Tibial artery (tissue), 4 donors: ENCODE measurements around the gene GPHA2.
A peak's percentile ranks its signal among the peaks of the same experiment; 100 is the strongest.

Source experiments
- DNase-seq, 2 donors: peaks; one replicate each; pipeline ENCODE4 v3.0.0-alpha.2; 2019
- H3K27ac ChIP-seq, 2 donors: fragments of 200-600 bp; sonication (generic) in 1 of 2; 1 replicate in 1 of 2; 2 replicates in 1 of 2; pipeline ENCODE4 v1.5.1; 2018 to 2019; ENCODE audit warnings: mild to moderate bottlenecking in 1 of 2
- H3K27me3 ChIP-seq, 2 donors: fragments of 200-600 bp; sonication (generic) in 1 of 2; one replicate each; pipeline versions ENCODE4 v1.5.1 to v1.6.0; 2016 to 2019
- H3K36me3 ChIP-seq, 3 donors: fragments of 200-600 bp; sonication (generic) in 2 of 3; one replicate each; pipeline ENCODE4 v1.5.1; 2016 to 2019; ENCODE audit warnings: mild to moderate bottlenecking in 2 of 3
- H3K4me1 ChIP-seq, 4 donors: fragments of 200-600 bp; sonication (generic) in 2 of 4; 1 replicate in 3 of 4; 2 replicates in 1 of 4; pipeline ENCODE4 v1.5.1; 2016 to 2019
- H3K4me3 ChIP-seq, 2 donors: fragments of 200-600 bp; sonication (generic) in 1 of 2; 1 replicate in 1 of 2; 2 replicates in 1 of 2; pipeline ENCODE4 v1.5.1; 2018 to 2019; ENCODE audit warnings: mild to moderate bottlenecking in 2 of 2
- H3K9me3 ChIP-seq, 3 donors: fragments of 200-600 bp; sonication (generic) in 1 of 3; one replicate each; pipeline ENCODE4 v1.5.1; 2016 to 2019
- CTCF ChIP-seq, 2 experiments: fragments of 200-600 bp in 1 of 2; fragments of 450-650 bp in 1 of 2; IDR thresholded peaks; one replicate each; pipeline ENCODE4 v1.5.1; 2017 to 2019; ENCODE audit warnings: antibody characterized with exemption in 2 of 2, mild to moderate bottlenecking in 1 of 2, moderate library complexity in 1 of 2
- intact Hi-C: fragments of 100-400 bp; cut with DNase I; formaldehyde crosslinking; loops from one replicate; pipeline ENCODE4 v1.15.0; 2023; ENCODE audit warnings: low total_unique reads

The GPHA2 gene

GRCh38 chr11:64918017-64918416, 17.7 kb downstream of the GPHA2 start:
- Histone ChIP-seq H3K27ac (peak overlapping the region; percentile 76 to 78), H3K4me3 (peak overlapping the region; percentile 78 to 85), H3K27me3 (no peaks in the 10 kb centered on the region), H3K9me3 (no peaks in the 10 kb centered on the region), H3K36me3 (peaks cover 13 to 17% (median 15%) of the 10 kb centered on the region in 3 donors), H3K4me1 (peaks cover 0 to 29% (median 20%) of the 10 kb centered on the region in 4 donors)
- intact Hi-C loops, result no loop called here
- DNase-seq, result no peak
- no peak for TF ChIP-seq CTCF (IDR thresholded peaks at IDR 0.05)

GRCh38 chr11:64917663-64917995, 18.1 kb downstream of the GPHA2 start:
- no peak for TF ChIP-seq CTCF (IDR thresholded peaks at IDR 0.05)
- Histone ChIP-seq H3K27ac (peak overlapping the region; percentile 76 to 78), H3K36me3 (peaks cover 17 to 21% (median 19%) of the 10 kb centered on the region in 3 donors), H3K4me1 (peaks cover 0 to 29% (median 20%) of the 10 kb centered on the region in 4 donors), H3K4me3 (peak overlapping the region; percentile 78 to 85), H3K27me3 (no peaks in the 10 kb centered on the region), H3K9me3 (no peaks in the 10 kb centered on the region)
- intact Hi-C loops, result no loop called here
- DNase-seq, result no peak

GRCh38 chr11:64916775-64917662, 18.7 kb downstream of the GPHA2 start, which contains the start of gene ATG2A:
ATG2A (minus strand) TSS chr11:64917209; CDS start chr11:64917135, 74 bp downstream.
- TF ChIP-seq CTCF (IDR thresholded peaks at IDR 0.05), result no peak
- Histone ChIP-seq H3K27ac (peak within 1 kb of the TSS; percentile 76 to 80), H3K4me1 (peaks cover 0 to 29% (median 20%) of the 10 kb centered on the region in 4 donors), H3K36me3 (peaks cover 23 to 27% (median 25%) of the 10 kb centered on the region in 3 donors), H3K9me3 (no peaks in the 10 kb centered on the region), H3K27me3 (no peaks in the 10 kb centered on the region), H3K4me3 (peak within 1 kb of the TSS; percentile 78 to 85)
- intact Hi-C loops, result no loop called here
- peak; percentile 100 for DNase-seq

- peaks cover 31 to 35% (median 33%) of the 10 kb centered on the region in 3 donors for H3K36me3 ChIP-seq
- intact Hi-C loops, result no loop called here
- peak overlapping the region; percentile 78 to 85 for H3K4me3 ChIP-seq
- TF ChIP-seq CTCF (IDR thresholded peaks at IDR 0.05), result no peak
- H3K27ac ChIP-seq, result peak overlapping the region; percentile 76 to 80
- H3K27me3 ChIP-seq, result no peaks in the 10 kb centered on the region
- peaks cover 0 to 29% (median 20%) of the 10 kb centered on the region in 4 donors for H3K4me1 ChIP-seq
- no peaks in the 10 kb centered on the region for H3K9me3 ChIP-seq
- peak in 1 of 2 donors; percentile 64 for DNase-seq
These were observed 19.5 kb downstream of the GPHA2 start for GRCh38 chr11:64916040-64916774.

- no peak for DNase-seq
- H3K4me1 ChIP-seq, result peaks cover 0 to 29% (median 20%) of the 10 kb centered on the region in 4 donors
- H3K27ac ChIP-seq, result peak overlapping the region; percentile 76 to 80
- no peak for TF ChIP-seq CTCF (IDR thresholded peaks at IDR 0.05)
- H3K36me3 ChIP-seq, result peaks cover 39 to 43% (median 41%) of the 10 kb centered on the region in 3 donors
- no peaks in the 10 kb centered on the region for H3K27me3 ChIP-seq
- intact Hi-C loops, result no loop called here
- H3K4me3 ChIP-seq, result peak overlapping the region; percentile 78 to 85
- H3K9me3 ChIP-seq, result no peaks in the 10 kb centered on the region
These were observed 20.3 kb downstream of the GPHA2 start for GRCh38 chr11:64915376-64915887.
